Measurements from ENCODE around the gene SMAGP.
"Not testable (repeated sequence)": the region's sequence is repeated elsewhere in the genome, so short reads cannot be mapped to it uniquely, and the experiment has no call there.

DNA sequence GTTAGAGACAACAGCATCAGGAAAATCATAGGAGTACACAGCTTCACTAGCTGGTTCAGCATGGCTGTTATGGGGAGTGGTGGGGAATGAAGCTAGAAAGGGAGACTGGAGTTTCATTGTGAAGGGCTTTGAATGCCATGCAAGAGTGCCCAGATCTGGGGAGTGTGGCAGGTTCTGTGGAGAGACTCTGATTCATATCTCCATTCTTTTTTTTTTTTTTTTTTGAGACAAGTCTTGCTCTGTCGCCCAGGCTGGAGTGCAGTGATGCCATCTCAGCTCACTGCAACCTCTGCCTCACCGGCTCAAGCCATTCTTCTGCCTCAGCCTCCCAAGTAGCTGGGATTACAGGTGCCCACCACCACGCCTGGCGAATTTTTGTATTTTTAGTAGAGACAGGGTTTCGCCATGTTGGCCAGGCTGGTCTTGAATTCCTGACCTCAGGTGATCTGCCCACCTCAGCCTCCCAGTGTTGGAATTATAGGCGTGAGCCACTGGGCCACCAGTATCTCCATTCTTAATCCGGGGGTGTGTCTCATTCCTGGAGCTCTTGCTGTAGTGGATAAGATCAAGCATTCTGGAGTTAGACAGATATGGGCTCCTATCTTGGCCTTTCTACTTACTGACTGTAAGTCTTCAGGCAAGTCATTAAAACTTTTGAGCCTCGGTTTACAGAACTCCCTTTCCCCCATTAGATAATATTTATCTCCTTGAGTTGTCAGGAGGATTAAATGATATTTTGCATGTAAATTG is 48.0 kb upstream of the SMAGP start:
- TF ChIP-seq, protein P1, sequence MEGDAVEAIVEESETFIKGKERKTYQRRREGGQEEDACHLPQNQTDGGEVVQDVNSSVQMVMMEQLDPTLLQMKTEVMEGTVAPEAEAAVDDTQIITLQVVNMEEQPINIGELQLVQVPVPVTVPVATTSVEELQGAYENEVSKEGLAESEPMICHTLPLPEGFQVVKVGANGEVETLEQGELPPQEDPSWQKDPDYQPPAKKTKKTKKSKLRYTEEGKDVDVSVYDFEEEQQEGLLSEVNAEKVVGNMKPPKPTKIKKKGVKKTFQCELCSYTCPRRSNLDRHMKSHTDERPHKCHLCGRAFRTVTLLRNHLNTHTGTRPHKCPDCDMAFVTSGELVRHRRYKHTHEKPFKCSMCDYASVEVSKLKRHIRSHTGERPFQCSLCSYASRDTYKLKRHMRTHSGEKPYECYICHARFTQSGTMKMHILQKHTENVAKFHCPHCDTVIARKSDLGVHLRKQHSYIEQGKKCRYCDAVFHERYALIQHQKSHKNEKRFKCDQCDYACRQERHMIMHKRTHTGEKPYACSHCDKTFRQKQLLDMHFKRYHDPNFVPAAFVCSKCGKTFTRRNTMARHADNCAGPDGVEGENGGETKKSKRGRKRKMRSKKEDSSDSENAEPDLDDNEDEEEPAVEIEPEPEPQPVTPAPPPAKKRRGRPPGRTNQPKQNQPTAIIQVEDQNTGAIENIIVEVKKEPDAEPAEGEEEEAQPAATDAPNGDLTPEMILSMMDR (IDR thresholded peaks at IDR 0.05; ENCODE audit: insufficient read depth, low read length, poor library complexity, severe bottlenecking), result not testable (repeated sequence)
- not testable (repeated sequence) for TF ChIP-seq EZH2phosphoT487 (conservative IDR thresholded peaks at IDR 0.05; ENCODE audit: low read length)
